ENCODE measurements around the gene TEKTIP1. TPM values are rescaled to one million over a fixed set of nuclear protein-coding genes. Genes with fewer than 3 reads are reported as not detected.
"Not testable (repeated sequence)": the region's sequence is repeated elsewhere in the genome, so short reads cannot be mapped to it uniquely, and the experiment has no call there.

Gene TEKTIP1
- total RNA-seq, 4 donors from 2014 or later, result 1.4 TPM; not detected in 3

DNA sequence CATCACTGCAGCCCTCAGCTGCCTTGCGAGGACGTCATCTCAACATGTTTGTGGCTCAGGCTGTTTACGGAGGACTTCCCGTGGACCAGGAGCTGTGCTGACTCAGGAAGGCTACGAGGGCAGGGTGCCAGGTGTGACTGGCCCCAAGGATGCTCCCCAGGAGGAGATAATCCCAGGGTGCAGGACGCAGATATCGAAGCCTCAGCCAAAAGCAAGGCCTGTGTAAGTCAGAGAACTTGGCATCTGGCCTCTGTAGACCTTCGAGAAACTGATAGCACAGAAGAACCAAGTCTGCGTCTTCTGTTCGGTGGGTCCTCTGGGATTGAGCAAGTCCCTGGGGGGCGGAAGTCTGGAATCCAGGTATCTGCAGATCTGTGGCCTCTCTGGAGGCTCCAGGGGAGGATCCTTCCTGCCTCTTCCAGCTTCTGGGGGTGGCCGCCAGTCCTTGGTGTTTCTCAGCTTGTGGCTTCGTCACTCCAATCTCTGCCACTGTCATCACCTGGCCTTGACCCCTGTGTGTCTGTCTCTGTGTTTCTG, 35.9 kb upstream of the TEKTIP1 start:
- ATAC-seq (ENCODE audit: low FRiP score) (no peak), DNase-seq (ENCODE audit: low spot score) (no peak)
- TF ChIP-seq CTCF (IDR thresholded peaks at IDR 0.05), result no peak

- ATAC-seq (ENCODE audit: low FRiP score), result no peak
- TF ChIP-seq CTCF (IDR thresholded peaks at IDR 0.05), result no peak
- no peak for DNase-seq (ENCODE audit: low spot score)
Observed at GRCh38 chr19:3504735-3505134, 34.2 kb upstream of the TEKTIP1 start.

GRCh38 chr19:3505598-3506383, 33.2 kb upstream of the TEKTIP1 start, which contains the start of gene FZR1:
FZR1 (plus strand) TSS chr19:3506311; CDS start chr19:3522990, 16,679 bp downstream.
- peak; percentile 98 for ATAC-seq (ENCODE audit: low FRiP score)

GRCh38 chr19:3506384-3507340, 32.3 kb upstream of the TEKTIP1 start:
- DNase-seq (ENCODE audit: low spot score) (no peak), ATAC-seq (ENCODE audit: low FRiP score) (peak; percentile 50)
- no peak for TF ChIP-seq CTCF (IDR thresholded peaks at IDR 0.05)

More at GRCh38 chr19:3505598-3506383, 33.2 kb upstream of the TEKTIP1 start, which contains the start of gene FZR1:
- peak; percentile 93 for DNase-seq (ENCODE audit: low spot score)
- no peak for TF ChIP-seq CTCF (IDR thresholded peaks at IDR 0.05)

DNA sequence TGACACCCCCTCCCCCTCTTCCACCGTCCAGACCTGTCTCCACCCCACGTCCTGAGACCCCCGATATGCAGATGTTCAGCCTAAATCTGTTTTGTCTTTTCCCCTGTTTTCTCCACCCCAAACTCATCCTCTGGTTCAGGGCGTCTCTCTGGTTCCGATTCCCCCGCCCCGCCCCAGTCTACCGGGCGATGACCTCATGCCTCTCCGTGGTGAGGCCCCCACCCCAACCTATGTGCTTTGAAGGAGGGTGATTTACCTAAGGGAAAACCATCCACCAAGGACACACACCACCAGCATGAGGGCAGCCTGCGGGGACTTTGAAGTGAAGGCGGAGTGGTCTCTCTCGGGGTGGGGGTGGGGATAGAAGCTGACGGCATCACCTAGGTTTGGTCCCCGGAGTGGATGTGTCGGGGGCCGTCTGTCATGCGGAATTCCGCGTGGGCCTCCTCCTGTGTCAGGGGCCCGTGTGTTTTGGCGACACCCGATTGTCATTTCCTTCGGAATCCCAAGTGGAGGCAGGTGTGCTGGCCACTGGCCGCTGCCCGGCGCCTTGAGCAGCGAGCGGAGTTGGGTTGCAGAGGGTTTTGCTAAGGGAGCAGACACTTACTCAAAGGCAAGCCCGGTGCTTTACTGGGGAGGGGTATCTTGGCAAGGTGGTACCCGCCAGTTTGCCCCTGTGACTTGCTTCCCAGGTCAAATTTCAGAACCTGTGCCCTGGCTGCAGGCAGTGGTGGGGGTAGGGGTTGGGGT, 31.4 kb upstream of the TEKTIP1 start:
- no peak for TF ChIP-seq CTCF (IDR thresholded peaks at IDR 0.05)
- no peak for DNase-seq (ENCODE audit: low spot score)
- ATAC-seq (ENCODE audit: low FRiP score), result no peak

- ATAC-seq (ENCODE audit: low FRiP score); DNase-seq (ENCODE audit: low spot score): not testable (repeated sequence)
Observed at GRCh38 chr19:3508121-3508661, 30.8 kb upstream of the TEKTIP1 start.
